NCI-H82 treated with DMSO at 0.1 percent for 48 hours (cell line): Measurements from ENCODE around the gene TMEM240.
"Not testable (repeated sequence)": the region's sequence is repeated elsewhere in the genome, so short reads cannot be mapped to it uniquely, and the experiment has no call there.

Source experiments
- DNase-seq: peaks from one replicate; lab custom pipeline; 2025; ENCODE audit not compliant: unreplicated experiment; lab: John Stamatoyannopoulos, UW

Gene TMEM240

DNA sequence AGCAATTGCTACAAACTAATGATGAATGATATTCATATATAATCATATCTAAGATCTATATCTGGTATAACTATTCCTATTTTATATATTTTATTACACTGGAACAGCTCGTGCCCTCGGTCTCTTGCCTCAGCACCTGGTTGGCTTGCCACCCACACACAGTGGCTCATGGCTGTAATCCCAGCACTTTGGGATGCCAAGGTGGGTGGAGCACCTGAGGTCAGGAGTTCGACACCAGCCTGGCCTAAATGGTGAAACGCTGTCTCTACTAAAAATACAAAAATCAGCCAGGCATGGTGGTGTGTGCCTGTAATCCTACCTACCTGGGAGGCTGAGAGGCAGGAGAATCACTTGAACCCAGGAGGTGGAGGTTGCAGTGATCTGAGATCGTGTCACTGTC, 34.6 kb downstream of the TMEM240 start:
- DNase-seq = not testable (repeated sequence)

DNA sequence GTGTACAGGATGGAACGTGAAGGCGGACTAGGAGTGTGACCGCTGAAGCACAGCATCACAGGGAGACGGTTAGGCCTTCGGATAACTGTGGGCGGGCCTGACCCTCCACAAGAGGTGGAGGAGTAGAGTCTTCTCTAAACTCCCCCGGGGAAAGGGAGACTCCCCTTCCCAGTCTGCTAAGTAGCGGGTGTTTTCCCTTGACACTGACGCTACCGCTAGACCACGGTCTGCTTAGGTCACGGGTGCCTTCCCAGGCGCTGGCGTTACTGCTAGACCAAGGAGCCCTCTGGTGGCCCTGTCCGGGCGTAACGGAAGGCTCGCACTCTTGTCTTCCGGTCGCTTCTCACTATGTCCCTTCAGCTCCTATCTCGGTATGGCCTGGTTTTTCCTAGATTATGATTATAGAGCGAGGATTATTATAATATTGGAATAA, 35.0 kb downstream of the TMEM240 start:
- DNase-seq = peak; percentile 14

GRCh38 chr1:1504777-1505365, 35.6 kb downstream of the TMEM240 start:
- peak; percentile 67 for DNase-seq

DNA sequence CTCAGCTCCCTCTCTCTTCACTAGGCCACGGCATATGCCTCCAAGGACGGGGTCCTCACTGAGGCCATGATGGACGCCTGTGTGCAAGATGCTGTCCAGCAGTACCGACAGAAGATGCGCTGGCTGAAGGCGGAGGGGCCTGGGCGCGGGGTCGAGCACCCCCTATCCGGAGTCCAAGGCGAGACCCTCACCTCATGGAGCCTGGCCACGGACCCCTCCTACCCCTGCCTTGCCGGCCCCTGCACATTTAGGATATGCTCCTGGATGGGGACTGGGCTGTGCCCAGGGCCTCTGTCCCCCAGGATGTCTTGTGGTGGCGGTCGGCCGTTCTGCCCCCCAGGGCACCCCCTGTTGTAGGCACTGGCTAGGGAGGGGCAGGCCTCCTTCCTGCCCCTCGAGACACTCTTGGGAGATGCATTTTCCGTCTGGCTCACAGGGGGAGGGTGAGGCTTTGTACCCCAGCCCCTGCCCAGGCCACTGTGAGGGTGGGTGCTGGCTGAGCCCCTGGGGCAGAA, 44.9 kb downstream of the TMEM240 start:
- DNase-seq = not testable (repeated sequence)

- DNase-seq = not testable (repeated sequence)
These were observed 46.1 kb downstream of the TMEM240 start for GRCh38 chr1:1494311-1494710.

GRCh38 chr1:1491601-1492000, 48.8 kb downstream of the TMEM240 start:
- DNase-seq = no peak

DNA sequence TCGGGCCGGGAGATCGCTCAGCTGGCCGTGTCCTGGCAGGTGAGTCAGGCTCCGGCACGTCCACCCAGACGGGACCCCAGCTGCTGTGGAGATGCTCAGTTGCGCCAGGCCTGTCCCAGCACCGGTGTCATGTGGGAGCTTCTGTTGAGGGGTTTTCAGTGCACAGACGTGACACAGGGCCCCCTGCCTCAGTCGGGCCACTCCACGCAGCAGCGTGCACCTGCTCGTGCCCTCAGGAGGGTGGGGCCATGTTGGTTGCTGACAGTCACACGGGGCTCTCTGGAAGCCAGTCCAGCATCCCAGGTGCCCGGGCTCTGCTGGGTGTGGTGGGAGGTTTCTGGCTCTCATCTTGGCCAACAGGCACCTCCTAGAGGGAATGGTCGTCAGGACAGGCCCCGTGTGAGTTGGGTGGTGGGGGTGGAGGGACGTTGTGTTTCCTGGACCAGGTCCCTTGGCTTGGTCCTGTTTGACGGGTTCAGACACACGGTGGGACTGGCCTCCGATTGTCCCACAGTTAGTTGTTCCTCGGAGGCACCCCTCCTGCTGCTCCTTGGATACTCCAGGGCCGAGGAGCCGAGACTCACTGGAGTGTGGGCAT, 49.7 kb downstream of the TMEM240 start:
- DNase-seq = no peak

GRCh38 chr1:1489861-1490260, 50.6 kb downstream of the TMEM240 start:
- DNase-seq = no peak

DNA sequence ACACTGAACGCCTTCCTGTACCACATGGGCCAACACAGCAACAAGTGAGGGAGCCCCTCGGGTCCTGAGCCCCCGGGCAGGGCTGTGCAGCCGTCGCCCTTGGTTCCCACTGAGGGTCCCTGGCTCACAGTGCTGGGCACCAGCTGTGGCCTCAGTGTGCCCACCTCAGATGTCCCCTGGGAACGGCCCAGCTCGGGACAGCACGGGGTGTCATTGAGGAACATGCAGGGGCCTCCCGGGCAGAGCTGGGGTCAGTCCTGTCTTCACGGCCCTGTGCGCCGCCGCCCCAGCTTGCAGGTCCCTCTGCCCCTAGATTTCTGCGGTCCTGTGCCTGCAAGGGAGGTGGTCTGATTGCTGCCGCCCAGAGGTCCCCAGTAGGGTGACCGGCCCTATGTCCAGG, 51.2 kb downstream of the TMEM240 start:
- DNase-seq = no peak

- no peak for DNase-seq
These were observed 52.7 kb downstream of the TMEM240 start for GRCh38 chr1:1487701-1488100.

DNA sequence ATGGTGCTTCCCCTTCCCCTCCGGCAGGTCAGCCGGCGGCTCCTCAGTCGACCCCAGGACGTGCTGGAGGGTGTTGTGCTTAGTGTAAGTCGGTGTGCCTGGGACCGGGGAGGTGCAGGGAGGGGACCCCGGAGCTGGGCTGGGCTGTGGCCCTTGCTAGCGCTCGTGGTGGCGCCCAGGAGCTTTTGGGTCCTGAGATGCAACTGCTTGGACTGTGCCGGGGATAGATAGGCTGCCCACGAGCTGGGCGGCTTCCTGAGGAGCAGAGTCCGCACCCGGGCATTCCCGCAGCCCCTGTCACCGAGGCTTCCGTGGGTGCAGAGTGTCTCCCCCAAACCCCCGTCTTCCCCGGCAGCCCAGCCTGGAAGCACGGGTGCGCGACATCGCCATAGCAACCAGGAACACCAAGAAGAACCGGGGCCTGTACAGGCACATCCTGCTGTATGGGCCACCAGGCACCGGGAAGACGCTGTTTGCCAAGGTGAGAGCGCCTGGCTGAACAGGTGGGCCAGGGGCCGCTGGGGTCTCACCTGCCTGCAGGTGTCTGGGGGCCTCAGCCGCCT, 54.6 kb downstream of the TMEM240 start:
- DNase-seq = not testable (repeated sequence)

GRCh38 chr1:1484976-1485750, 55.3 kb downstream of the TMEM240 start:
- not testable (repeated sequence) for DNase-seq
